Activated T-cell treated with anti-CD3 and anti-CD28 coated beads, Interleukin-2, amount 50 U/mL, for 4 hours (primary cell): Measurements from ENCODE around the gene NR2F2. TPM values are rescaled to one million over a fixed set of nuclear protein-coding genes. Genes with fewer than 3 reads are reported as not detected.

Experiments used
- ATAC-seq, 2 donors: fragments of 200-7000 bp; cut with Tn5 transposase; one replicate each; pipeline ENCODE4 v1.10.0; 2021
- DNase-seq: peaks from one replicate; pipeline ENCODE4 v3.0.0-alpha.2; 2020
- H3K27me3 Mint-ChIP-seq: one replicate; pipeline ENCODE4 v1.8.0; 2021; ENCODE audit warnings: low read depth, mixed read lengths
- H3K36me3 Mint-ChIP-seq: one replicate; pipeline ENCODE4 v1.8.0; 2022; ENCODE audit warnings: mixed read lengths; ENCODE audit not compliant: insufficient read depth
- H3K4me1 Mint-ChIP-seq: one replicate; pipeline ENCODE4 v1.8.0; 2021; ENCODE audit warnings: low read depth, mixed read lengths
- H3K4me3 Mint-ChIP-seq: one replicate; pipeline ENCODE4 v1.8.0; 2021; ENCODE audit warnings: mild to moderate bottlenecking, moderate library complexity, mixed read lengths
- H3K9me3 Mint-ChIP-seq: one replicate; pipeline ENCODE4 v1.8.0; 2021; ENCODE audit warnings: mixed read lengths
- total RNA-seq, 3 donors: library from RNA; stranded (reverse); gene quantifications; one replicate each; pipeline ENCODE4 v1.2.1, GENCODE V29; 2021

NR2F2 gene
- total RNA-seq, 3 donors from 2014 or later = 0.13 to 0.24 (median 0.15) TPM

DNA sequence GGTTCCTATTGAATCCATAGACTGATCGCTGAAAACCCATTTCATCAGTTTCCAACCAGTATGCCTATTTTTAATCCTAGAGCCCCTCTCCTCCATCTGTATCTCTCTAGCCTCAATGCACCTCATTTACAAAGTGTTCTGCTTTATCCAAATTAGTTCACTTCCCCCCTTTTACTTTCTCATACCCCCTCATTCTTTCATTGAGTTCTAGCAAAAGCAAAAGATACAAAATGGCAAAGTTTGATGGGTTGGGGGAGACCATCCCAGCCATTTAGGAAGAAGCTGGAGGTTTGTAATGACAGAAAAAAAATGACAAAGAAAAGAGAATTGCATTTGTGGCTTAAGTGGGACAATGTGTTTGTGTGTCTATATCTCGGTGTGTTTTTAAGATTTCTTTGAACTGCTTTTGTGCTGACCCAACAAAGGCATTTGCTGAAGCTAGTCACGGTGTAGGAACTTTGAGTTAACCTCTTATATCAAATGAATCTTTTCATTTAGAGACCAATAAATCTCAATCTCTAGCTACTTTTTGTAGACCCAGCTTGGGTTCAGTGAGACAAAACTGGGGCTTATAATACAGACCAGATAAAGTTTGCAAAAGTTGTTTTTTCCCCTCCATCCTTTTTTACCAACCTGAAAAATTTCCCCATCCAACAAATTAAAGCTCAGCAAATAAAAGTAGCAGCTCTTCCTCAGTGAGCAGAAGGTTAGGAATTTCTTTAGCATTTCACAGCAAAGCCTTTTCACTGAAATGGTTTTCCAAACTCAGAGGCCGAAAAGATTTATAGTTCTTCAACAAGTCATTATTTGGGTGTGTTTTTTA lies 18.7 kb downstream of the NR2F2 start:
- H3K27me3 Mint-ChIP-seq = peaks cover 87% of the 10 kb centered on the region
- H3K4me1 Mint-ChIP-seq = peaks cover 2% of the 10 kb centered on the region
- DNase-seq = no peak
- ATAC-seq = no peak
- no peaks in the 10 kb centered on the region for H3K9me3 Mint-ChIP-seq
- no peaks in the 10 kb centered on the region for H3K36me3 Mint-ChIP-seq
- no peak overlapping the region for H3K4me3 Mint-ChIP-seq

DNA sequence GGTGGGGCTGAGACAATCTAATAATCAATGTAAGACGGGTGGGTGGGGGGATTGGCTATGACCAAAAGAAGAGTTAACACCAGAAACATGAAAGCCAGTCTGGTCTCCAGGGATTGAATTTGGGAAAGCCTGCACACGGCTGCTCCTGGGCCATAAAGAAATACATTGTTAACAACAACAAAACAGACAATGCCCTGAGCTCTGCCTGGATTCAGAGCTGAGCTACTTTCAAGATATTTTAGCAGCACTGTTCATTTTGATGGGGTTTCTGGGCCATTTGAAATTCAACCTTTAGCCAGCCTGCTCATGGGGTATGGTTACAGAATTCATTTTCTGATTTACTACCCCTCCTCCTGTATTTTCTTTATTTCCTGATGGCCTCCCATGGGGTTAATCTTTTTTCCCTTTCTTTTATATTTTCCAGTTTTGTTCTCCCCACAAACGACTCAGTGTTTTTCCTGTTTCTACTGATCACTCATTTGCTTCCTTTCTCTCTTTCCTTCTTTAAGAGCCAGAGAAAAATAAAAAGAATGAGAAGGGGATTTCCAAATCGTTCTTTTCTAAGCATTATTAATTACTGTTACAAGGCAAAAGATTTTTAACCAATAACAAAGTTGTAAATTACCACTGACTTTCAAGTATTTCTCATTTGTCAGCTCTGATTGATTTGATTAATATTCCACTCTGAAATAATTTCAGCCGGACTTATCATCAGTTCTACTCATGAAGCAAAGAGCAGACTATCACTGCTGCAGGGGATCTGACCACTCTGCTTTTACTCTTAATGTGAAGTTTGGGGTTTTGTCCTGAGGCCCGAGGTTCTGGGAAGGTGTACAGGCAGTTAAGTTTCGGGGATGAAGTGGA lies 19.6 kb downstream of the NR2F2 start:
- Mint-ChIP-seq H3K9me3 (no peaks in the 10 kb centered on the region), H3K27me3 (peaks cover 79% of the 10 kb centered on the region), H3K36me3 (no peaks in the 10 kb centered on the region), H3K4me3 (no peak overlapping the region), H3K4me1 (peaks cover 2% of the 10 kb centered on the region)
- DNase-seq = no peak
- ATAC-seq = no peak

GRCh38 chr15:96350934-96351724 lies 20.6 kb downstream of the NR2F2 start:
- no peaks in the 10 kb centered on the region for H3K36me3 Mint-ChIP-seq
- H3K9me3 Mint-ChIP-seq = no peaks in the 10 kb centered on the region

DNA sequence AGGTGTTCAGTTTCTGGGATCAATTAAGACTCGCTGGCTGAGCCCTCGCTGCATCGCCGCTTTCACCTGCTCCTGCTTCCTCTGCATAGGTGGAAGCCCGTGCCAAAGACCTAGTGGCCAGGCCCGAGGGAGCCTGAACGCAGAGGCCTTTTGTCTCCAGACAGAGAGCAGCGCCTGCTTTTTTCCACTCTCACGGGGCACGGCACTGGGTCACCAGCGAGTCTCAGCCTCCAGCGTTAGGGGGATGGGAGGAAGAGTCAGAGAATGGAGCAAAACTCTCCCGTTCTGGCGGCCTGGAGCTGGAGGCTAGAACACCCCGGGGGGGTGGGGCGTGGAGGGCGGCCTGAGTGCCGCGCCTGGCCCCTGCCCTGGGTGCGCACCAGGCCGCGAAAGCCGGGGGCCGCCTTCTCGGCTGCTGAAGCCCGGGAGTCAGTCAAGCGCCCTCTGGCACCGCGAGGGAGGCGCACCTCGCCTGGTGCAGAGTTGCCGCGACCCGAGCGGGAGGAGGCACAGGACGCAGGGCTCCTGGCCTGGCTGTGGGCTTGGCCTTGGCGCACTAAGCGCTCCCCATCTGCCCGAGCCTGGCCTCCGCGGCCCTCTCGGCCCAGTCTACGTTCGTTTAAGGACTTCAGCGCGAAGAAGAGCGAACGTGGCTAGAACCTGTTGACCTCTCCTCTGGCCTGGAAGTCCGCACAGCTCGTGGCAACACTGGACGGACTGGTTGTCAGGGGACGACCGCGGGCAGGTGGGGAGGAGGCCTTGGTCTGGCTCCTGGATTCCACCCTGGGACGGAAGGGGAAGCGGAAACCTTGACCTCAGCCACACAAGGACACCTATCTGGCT lies 21.5 kb downstream of the NR2F2 start:
- Mint-ChIP-seq H3K36me3 (no peaks in the 10 kb centered on the region), H3K9me3 (no peaks in the 10 kb centered on the region), H3K4me3 (no peak overlapping the region), H3K4me1 (peaks cover 12% of the 10 kb centered on the region), H3K27me3 (peaks cover 67% of the 10 kb centered on the region)
- ATAC-seq (no peak), DNase-seq (no peak)

More at GRCh38 chr15:96350934-96351724, 20.6 kb downstream of the NR2F2 start:
- Mint-ChIP-seq H3K4me1 (peaks cover 3% of the 10 kb centered on the region), H3K4me3 (no peak overlapping the region), H3K27me3 (peaks cover 68% of the 10 kb centered on the region)
- ATAC-seq (no peak), DNase-seq (no peak)

DNA sequence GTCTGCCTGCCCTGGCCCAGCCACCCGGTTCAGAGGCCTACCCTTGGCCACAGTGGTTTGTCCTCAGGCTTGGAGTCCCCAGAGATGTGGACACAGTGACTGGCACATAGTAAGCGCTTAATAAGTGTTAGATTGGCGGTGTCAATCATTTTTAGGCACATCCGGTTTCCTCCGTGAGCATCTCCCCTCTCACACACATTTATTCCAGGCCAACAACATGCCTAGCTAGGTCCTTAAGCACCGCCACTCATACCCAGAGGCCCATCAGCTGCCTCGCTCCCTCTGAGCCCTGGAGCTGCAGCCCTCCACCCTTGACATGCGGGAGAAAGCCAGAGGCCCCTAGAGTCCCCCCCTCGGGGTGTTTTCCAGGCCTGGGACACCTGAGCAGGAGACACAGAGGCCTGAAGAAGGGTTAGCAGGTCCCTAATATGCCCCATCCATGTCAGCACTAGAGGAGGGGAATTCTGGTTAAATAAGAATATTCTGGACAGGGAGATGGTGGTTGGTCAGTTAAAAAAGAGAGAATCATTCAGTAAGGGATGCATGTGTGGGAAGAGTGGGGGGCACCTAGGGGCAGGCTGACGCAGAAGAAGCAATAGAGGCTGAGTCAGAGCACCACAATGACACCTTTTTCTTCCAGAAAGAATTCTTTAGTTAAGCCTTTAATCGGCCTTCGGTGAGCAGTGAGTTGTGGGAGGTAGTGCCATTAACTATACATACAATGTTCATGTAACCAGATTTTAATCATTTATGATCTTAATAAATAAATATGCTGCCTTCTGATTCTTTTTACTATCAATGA lies 22.3 kb downstream of the NR2F2 start:
- no peaks in the 10 kb centered on the region for H3K9me3 Mint-ChIP-seq
- DNase-seq (no peak), ATAC-seq (no peak)
- no peaks in the 10 kb centered on the region for H3K36me3 Mint-ChIP-seq
- peaks cover 63% of the 10 kb centered on the region for H3K27me3 Mint-ChIP-seq
- no peak overlapping the region for H3K4me3 Mint-ChIP-seq
- H3K4me1 Mint-ChIP-seq = peaks cover 15% of the 10 kb centered on the region

DNA sequence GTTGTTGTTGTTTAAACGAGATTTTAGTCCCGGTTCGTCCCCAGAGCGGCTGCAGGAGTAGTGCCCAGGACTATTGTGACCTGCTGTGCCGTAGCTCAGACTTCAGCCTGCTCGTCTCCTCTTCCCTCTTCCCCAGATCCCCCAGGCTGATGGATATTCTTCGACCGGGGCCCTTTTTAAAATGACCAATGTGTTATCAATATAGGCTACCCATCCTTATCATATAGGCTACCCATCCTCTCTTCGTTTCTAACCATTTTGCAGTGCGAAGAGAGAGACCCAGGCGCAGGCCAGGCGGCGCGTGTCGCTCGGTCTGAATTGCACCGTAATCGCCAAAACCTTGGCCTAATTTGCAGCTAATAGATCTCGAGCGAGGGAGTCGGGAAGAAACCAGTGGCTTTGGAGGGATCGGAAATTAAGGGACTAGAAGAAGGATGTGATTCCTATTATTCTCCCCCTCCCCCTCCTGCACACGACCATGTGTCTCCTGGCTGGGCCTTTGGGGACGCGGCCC lies 23.0 kb downstream of the NR2F2 start:
- H3K4me3 Mint-ChIP-seq = no peak overlapping the region
- no peaks in the 10 kb centered on the region for H3K36me3 Mint-ChIP-seq
- DNase-seq (no peak), ATAC-seq (no peak)
- peaks cover 63% of the 10 kb centered on the region for H3K27me3 Mint-ChIP-seq
- no peaks in the 10 kb centered on the region for H3K9me3 Mint-ChIP-seq
- peaks cover 22% of the 10 kb centered on the region for H3K4me1 Mint-ChIP-seq

GRCh38 chr15:96353930-96354730 lies 23.6 kb downstream of the NR2F2 start:
- H3K4me3 Mint-ChIP-seq = no peak overlapping the region
- peaks cover 23% of the 10 kb centered on the region for H3K4me1 Mint-ChIP-seq
- H3K9me3 Mint-ChIP-seq = no peaks in the 10 kb centered on the region
- peaks cover 63% of the 10 kb centered on the region for H3K27me3 Mint-ChIP-seq
- H3K36me3 Mint-ChIP-seq = no peaks in the 10 kb centered on the region
- no peak for ATAC-seq
- no peak for DNase-seq

DNA sequence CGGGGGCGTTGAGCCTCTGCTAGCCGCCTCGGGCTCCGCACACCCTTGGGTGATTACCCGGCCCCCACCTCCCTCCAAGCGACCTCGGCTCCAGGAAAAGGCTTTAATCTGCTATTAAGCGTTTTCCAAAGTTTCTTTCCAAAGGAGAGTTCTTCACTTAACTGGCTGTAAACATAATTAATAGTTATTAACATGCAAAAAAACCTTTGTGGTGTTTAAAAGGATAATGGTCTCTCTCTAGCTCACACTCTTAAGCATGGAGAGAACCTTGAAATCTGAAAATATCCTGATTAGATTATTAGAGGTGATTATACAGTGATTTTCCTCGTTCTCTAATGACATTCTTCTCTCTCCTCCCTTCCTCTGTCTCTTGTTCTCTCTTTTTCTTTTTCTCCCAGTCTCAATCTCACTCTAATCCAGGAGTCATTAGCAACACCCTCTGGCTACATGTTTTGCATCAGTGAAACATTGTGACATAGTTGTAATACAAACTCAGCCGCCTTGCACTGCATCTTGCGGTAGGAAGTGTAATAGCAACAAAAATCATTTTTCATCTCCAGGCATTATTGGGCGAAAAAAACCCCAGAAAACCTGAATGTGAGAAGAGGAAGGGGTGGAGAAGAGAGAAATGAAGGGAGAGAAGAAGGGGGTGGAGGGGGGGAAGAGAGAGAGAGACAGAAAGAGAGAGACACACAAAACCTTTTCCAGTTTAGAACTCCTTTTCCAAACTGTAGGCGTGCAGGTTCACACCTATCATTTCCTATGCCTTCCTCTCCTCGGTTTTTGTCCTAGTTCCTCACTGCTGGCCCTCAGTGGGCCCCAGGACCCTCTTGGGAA lies 24.4 kb downstream of the NR2F2 start:
- H3K36me3 Mint-ChIP-seq = no peaks in the 10 kb centered on the region
- ATAC-seq (no peak), DNase-seq (no peak)
- H3K27me3 Mint-ChIP-seq = peaks cover 63% of the 10 kb centered on the region
- H3K4me3 Mint-ChIP-seq = no peak overlapping the region
- H3K9me3 Mint-ChIP-seq = no peaks in the 10 kb centered on the region
- H3K4me1 Mint-ChIP-seq = peaks cover 23% of the 10 kb centered on the region

DNA sequence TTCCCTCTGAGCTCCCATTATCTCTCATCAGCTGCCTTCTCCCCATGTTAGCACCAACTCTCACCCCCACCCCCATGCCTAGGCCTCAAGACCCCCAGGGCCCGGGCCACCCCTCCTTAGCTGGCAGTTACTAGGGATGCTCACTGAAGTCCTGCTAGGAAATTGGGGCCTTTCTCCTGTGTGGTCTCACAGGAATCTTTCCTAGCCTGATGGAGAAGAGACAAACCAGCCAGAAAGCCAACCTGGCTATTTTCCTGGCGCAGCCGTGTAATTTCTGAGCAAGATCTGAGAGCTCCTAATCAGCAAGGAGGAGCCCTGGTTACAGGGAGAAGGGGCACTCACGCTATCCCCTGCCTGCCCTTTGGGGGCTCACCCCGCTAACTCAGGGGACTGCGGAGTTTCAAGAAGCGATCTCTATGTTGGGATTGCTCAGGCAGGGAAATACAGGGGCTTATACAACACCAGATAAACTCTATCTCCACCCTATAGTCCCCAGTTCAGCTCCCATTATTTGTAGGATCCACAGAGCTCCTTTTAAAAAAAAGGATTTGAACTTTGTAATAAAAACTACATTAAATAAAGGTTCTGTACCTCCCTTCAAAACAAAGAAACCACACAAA lies 25.2 kb downstream of the NR2F2 start:
- no peaks in the 10 kb centered on the region for H3K9me3 Mint-ChIP-seq
- no peak overlapping the region for H3K4me3 Mint-ChIP-seq
- H3K36me3 Mint-ChIP-seq = no peaks in the 10 kb centered on the region
- DNase-seq (no peak), ATAC-seq (no peak)
- H3K4me1 Mint-ChIP-seq = peaks cover 23% of the 10 kb centered on the region
- peaks cover 59% of the 10 kb centered on the region for H3K27me3 Mint-ChIP-seq

DNA sequence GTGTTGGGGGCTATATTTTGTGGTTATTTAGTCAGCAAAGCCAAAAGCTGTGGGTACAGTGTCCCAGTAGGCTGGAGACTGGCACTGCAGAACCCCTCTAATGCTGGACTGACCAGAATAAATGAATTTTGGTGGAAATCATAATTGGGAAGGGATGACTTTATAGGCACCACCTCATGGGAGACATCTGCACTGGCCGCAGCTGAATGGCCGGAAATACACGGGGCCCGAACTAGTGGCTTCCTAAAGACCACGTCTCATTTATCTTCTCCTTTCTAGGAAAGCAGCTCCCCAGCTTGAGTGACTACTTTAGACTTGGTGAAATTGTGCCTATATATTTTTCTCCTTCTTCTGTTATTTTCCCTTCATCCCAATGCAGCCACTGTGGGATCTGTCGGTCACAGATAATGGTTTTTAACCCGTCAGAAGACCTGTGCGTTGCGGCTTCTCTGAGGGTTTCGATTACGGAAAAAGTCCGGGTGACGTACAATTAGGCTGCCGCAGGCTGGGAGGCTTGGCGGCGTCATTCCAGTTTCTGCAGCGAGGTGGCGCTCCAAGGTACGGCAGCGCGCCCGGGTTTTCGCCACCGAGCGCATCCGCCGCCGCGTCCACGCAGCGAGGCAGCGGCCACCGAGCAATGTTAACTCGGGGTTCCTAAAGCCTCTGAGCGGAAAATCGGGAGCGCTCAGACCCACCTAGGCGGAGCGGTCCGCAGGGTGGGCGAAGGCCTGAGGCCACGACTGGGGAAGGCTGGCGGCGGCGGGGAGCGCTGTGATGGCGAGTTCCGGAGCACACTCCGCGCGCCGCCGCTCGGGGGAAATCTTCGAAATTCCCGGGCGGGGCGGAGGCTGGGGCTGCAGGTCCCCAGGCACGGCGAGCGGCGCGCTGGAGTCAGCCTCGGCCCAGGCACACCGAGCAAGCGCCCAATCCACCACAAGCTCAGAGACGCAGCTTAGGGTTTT lies 26.3 kb downstream of the NR2F2 start:
- Mint-ChIP-seq H3K9me3 (no peaks in the 10 kb centered on the region), H3K4me1 (peaks cover 21% of the 10 kb centered on the region), H3K27me3 (peaks cover 59% of the 10 kb centered on the region), H3K4me3 (peak overlapping the region; percentile 76), H3K36me3 (no peaks in the 10 kb centered on the region)
- DNase-seq = peak; percentile 50
- ATAC-seq = peak; percentile 70 to 73
